Measurements from ENCODE around the gene SYNDIG1.

GRCh38 chr20:24498641-24499040 is 29.2 kb downstream of the SYNDIG1 start:
- no peak for TF ChIP-seq GABPA (IDR thresholded peaks at IDR 0.05; ENCODE audit: low read depth)
- no peak for TF ChIP-seq CTCF (IDR thresholded peaks at IDR 0.05; ENCODE audit: insufficient read depth, low read length)
- TF ChIP-seq POLR2AphosphoS5 (IDR thresholded peaks at IDR 0.05; ENCODE audit: low read depth): no peak
- no peak for TF ChIP-seq REST (IDR thresholded peaks at IDR 0.05; ENCODE audit: insufficient replicate concordance, low read depth)
- no peak for TF ChIP-seq SPI1 (IDR thresholded peaks at IDR 0.05; ENCODE audit: borderline replicate concordance, low read depth)
